ENCODE data around the gene ZNF791. TPM values are rescaled to one million over a fixed set of nuclear protein-coding genes. Genes with fewer than 3 reads are reported as not detected.

ZNF791 gene
- total and polyA plus RNA-seq, 2 of the 13 experiments (the other 11 are each of a cell fraction or from before 2014, with no cell fraction given) = 12.8 to 17.4 TPM

DNA sequence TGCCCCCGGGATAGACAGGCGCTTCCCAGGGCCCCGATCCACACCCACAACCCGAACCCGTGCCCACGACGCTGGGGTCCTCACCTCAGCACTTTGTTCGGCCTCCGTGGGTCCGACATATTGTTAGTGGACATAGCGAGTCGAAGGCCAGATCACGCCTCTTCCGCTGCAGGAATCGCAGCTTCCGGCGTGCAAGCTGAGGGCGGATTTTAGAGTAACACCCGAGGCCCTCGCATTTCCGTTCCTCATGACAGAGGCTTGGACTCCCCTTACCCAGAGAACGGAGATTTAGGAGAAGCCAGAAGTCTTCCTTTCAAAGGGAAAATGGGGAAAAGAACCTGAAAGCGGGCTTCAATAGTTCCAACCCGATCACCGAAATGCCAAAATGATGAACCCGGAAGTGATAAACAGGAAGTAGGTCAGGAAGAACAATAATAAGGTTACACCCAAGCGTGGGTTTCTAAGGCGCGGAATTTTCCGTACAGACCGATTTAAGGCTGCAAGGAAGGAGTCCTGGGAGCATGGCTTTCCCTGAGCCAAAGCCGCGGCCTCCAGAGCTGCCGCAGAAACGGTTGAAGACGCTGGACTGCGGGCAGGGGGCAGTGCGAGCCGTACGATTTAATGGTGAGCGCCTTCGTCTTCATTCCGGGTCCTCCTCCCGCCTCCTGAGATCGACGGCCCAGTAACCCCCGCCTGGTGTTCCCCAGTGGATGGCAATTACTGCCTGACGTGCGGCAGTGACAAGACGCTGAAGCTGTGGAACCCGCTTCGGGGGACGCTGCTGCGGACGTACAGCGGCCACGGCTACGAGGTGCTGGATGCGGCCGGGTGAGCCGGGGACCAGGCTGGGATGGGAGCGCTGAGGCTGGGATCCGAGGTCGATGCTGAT lies 58.8 kb downstream of the ZNF791 start (continued):
- TF ChIP-seq, protein P1, sequence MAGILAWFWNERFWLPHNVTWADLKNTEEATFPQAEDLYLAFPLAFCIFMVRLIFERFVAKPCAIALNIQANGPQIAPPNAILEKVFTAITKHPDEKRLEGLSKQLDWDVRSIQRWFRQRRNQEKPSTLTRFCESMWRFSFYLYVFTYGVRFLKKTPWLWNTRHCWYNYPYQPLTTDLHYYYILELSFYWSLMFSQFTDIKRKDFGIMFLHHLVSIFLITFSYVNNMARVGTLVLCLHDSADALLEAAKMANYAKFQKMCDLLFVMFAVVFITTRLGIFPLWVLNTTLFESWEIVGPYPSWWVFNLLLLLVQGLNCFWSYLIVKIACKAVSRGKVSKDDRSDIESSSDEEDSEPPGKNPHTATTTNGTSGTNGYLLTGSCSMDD (CRISPR knock-in tag; IDR thresholded peaks at IDR 0.05) = no peak; the same call in 1 of the 2 replicates
- TF ChIP-seq, protein P2, sequence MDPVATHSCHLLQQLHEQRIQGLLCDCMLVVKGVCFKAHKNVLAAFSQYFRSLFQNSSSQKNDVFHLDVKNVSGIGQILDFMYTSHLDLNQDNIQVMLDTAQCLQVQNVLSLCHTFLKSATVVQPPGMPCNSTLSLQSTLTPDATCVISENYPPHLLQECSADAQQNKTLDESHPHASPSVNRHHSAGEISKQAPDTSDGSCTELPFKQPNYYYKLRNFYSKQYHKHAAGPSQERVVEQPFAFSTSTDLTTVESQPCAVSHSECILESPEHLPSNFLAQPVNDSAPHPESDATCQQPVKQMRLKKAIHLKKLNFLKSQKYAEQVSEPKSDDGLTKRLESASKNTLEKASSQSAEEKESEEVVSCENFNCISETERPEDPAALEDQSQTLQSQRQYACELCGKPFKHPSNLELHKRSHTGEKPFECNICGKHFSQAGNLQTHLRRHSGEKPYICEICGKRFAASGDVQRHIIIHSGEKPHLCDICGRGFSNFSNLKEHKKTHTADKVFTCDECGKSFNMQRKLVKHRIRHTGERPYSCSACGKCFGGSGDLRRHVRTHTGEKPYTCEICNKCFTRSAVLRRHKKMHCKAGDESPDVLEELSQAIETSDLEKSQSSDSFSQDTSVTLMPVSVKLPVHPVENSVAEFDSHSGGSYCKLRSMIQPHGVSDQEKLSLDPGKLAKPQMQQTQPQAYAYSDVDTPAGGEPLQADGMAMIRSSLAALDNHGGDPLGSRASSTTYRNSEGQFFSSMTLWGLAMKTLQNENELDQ (CRISPR knock-in tag; IDR thresholded peaks at IDR 0.05; ENCODE audit: borderline replicate concordance) = no peak
- TF ChIP-seq EHMT2 (IDR thresholded peaks at IDR 0.05; ENCODE audit: borderline replicate concordance, low read depth, low read length) = no peak
- TF ChIP-seq TARDBP (CRISPR knock-in tag; IDR thresholded peaks at IDR 0.05) = peak; percentile 80; the same call in 1 of the 2 replicates
- TF ChIP-seq FOXJ3 (CRISPR knock-in tag; IDR thresholded peaks at IDR 0.05; ENCODE audit: borderline replicate concordance) = peak; percentile 59; the same call in 1 of the 2 replicates
- TF ChIP-seq SRSF9 (IDR thresholded peaks at IDR 0.05; ENCODE audit: borderline replicate concordance, insufficient read depth, low read depth, low read length, poor library complexity, severe bottlenecking) = no peak
- peak; percentile 81; the same call in 1 of the 2 replicates for TF ChIP-seq POGZ (CRISPR knock-in tag; IDR thresholded peaks at IDR 0.05)
- TF ChIP-seq AGO2 (optimal IDR thresholded peaks at IDR 0.05; ENCODE audit: low read depth, low read length) = no peak
- 0 out of 2 replicates have a peak, but pooled peaks have one; percentile 46 for TF ChIP-seq ZNF264 (CRISPR knock-in tag; IDR thresholded peaks at IDR 0.05)
- no peak for TF ChIP-seq TAF15 (IDR thresholded peaks at IDR 0.05; ENCODE audit: low read depth, low read length, poor library complexity, severe bottlenecking)
- 0 out of 2 replicates have a peak, but pooled peaks have one; percentile 60 for TF ChIP-seq ZNF256 (CRISPR knock-in tag; conservative IDR thresholded peaks at IDR 0.05)
- TF ChIP-seq, protein P3, sequence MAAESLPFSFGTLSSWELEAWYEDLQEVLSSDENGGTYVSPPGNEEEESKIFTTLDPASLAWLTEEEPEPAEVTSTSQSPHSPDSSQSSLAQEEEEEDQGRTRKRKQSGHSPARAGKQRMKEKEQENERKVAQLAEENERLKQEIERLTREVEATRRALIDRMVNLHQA (CRISPR knock-in tag; IDR thresholded peaks at IDR 0.05) = no peak
- TF ChIP-seq ARNTL (CRISPR knock-in tag; IDR thresholded peaks at IDR 0.05) = 0 out of 2 replicates have a peak, but pooled peaks have one; percentile 31
- TF ChIP-seq, protein P4, sequence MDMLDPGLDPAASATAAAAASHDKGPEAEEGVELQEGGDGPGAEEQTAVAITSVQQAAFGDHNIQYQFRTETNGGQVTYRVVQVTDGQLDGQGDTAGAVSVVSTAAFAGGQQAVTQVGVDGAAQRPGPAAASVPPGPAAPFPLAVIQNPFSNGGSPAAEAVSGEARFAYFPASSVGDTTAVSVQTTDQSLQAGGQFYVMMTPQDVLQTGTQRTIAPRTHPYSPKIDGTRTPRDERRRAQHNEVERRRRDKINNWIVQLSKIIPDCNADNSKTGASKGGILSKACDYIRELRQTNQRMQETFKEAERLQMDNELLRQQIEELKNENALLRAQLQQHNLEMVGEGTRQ (IDR thresholded peaks at IDR 0.05; ENCODE audit: low read depth, low read length) = no peak
- TF ChIP-seq, protein P4 (CRISPR knock-in tag; IDR thresholded peaks at IDR 0.05; ENCODE audit: borderline replicate concordance) = no peak
- peak; percentile 85 for TF ChIP-seq POLR2G (IDR thresholded peaks at IDR 0.05; ENCODE audit: low read depth, low read length)
- TF ChIP-seq FOXO1 (CRISPR knock-in tag; IDR thresholded peaks at IDR 0.05) = no peak; the same call in 1 of the 2 replicates
- TF ChIP-seq BORCS8-MEF2B (CRISPR knock-in tag; IDR thresholded peaks at IDR 0.05) = peak; percentile 53; the same call in 1 of the 2 replicates
- peak; percentile 40 for TF ChIP-seq ZNF777 (CRISPR knock-in tag; IDR thresholded peaks at IDR 0.05)
- TF ChIP-seq DR1 (CRISPR knock-in tag; IDR thresholded peaks at IDR 0.05) = no peak
- TF ChIP-seq EEA1 (CRISPR knock-in tag; IDR thresholded peaks at IDR 0.05; ENCODE audit: borderline replicate concordance) = no peak
- no peak for TF ChIP-seq STAG1 (CRISPR knock-in tag; IDR thresholded peaks at IDR 0.05)
- no peak for TF ChIP-seq FOXA1 (IDR thresholded peaks at IDR 0.05)
- TF ChIP-seq FOXA1 (CRISPR knock-in tag; IDR thresholded peaks at IDR 0.05) = peak; percentile 24; the same call in 1 of the 2 replicates
